Activated CD4-positive, alpha-beta T cell treated with anti-CD3 and anti-CD28 coated beads for 36 hours (primary cell): Measurements from ENCODE around the gene MAN2C1. TPM values are rescaled to one million over a fixed set of nuclear protein-coding genes. Genes with fewer than 3 reads are reported as not detected.
A peak's percentile ranks its signal among the peaks of the same experiment; 100 is the strongest.
"Not testable (repeated sequence)": the region's sequence is repeated elsewhere in the genome, so short reads cannot be mapped to it uniquely, and the experiment has no call there.

Experiments
- ATAC-seq: fragments of 200-7000 bp; cut with Tn5 transposase; one replicate; pipeline ENCODE4 v1.10.0; 2021; ENCODE audit warnings: mild to moderate bottlenecking, moderate library complexity
- CTCF ChIA-PET: fragments of 350-600 bp; sonication (Branson Sonifier 250); formaldehyde crosslinking; loops from one replicate; lab custom pipeline; 2021; ENCODE audit warnings: antibody characterized with exemption; lab: Charles Lee
- POLR2A ChIA-PET: fragments of 350-600 bp; sonication (Branson Sonifier 250); formaldehyde crosslinking; loops from one replicate; lab custom pipeline; 2021; ENCODE audit warnings: antibody characterized with exemption, inconsistent platforms; lab: Charles Lee
- DNase-seq: peaks from one replicate; pipeline ENCODE4 v3.0.0-alpha.2; 2020
- H3K27ac Mint-ChIP-seq: one replicate; pipeline ENCODE4 v1.8.0; 2021; ENCODE audit warnings: mixed read lengths
- H3K27me3 Mint-ChIP-seq: one replicate; pipeline ENCODE4 v1.8.0; 2021; ENCODE audit warnings: mixed read lengths
- H3K36me3 Mint-ChIP-seq: one replicate; pipeline ENCODE4 v1.8.0; 2021; ENCODE audit warnings: low read depth, mixed read lengths
- H3K4me1 Mint-ChIP-seq: one replicate; pipeline ENCODE4 v1.8.0; 2021; ENCODE audit warnings: mixed read lengths
- H3K4me3 Mint-ChIP-seq: one replicate; pipeline ENCODE4 v1.8.0; 2021; ENCODE audit warnings: mild to moderate bottlenecking, moderate library complexity, mixed read lengths
- H3K9me3 Mint-ChIP-seq: one replicate; pipeline ENCODE4 v1.8.0; 2021; ENCODE audit warnings: low read depth, mixed read lengths
- intact Hi-C, 2 experiments: fragments of 100-400 bp; cut with DNase I in 1 of 2; cut with micrococcal nuclease in 1 of 2; formaldehyde crosslinking; loops; one replicate each; pipeline versions ENCODE4 v1.14.2 to v1.15.1; 2022 to 2024; cut with DNase I, micrococcal nuclease
- total RNA-seq, 2 experiments: library from RNA; stranded (reverse); gene quantifications; one replicate each; pipeline ENCODE4 v1.2.3, GENCODE V29; 2021

Gene MAN2C1
- total RNA-seq, 2 experiments from 2014 or later = 119 to 181 TPM

DNA sequence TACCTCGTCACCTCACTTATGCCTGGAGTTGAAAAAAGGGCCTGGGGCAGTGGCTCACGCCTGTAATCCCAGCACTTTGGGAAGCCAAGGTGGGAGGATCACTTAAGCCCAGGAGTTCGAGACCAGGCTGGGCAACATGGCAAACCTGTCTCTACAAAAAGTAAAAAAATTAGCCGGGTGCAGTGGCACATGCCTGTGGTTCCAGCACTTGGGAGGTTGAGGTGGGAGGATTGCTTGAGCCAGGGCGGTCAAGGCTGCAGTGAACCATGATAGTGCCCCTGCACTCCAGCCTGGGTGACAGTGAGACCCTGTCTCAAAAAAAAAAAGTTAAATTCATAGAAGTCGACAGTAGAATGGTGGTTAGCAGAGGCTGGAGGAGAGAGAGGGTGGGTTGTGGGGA lies 26.2 kb downstream of the MAN2C1 start:
- peaks cover 5% of the 10 kb centered on the region for H3K27me3 Mint-ChIP-seq
- H3K4me3 Mint-ChIP-seq = no peak overlapping the region
- ChIA-PET POLR2A (no interaction called here), CTCF (interaction anchor here (0.7 to 1.1 kb wide), 3 partner anchors 25 to 802 kb away, joined by 3 read pairs; no protein-coding TSS in a partner anchor)
- H3K36me3 Mint-ChIP-seq = peaks cover 6% of the 10 kb centered on the region
- intact Hi-C loops = no loop called here
- DNase-seq (no peak), ATAC-seq (no peak)
- no peak overlapping the region for H3K27ac Mint-ChIP-seq
- peaks cover 4% of the 10 kb centered on the region for H3K4me1 Mint-ChIP-seq
- H3K9me3 Mint-ChIP-seq = no peaks in the 10 kb centered on the region

DNA sequence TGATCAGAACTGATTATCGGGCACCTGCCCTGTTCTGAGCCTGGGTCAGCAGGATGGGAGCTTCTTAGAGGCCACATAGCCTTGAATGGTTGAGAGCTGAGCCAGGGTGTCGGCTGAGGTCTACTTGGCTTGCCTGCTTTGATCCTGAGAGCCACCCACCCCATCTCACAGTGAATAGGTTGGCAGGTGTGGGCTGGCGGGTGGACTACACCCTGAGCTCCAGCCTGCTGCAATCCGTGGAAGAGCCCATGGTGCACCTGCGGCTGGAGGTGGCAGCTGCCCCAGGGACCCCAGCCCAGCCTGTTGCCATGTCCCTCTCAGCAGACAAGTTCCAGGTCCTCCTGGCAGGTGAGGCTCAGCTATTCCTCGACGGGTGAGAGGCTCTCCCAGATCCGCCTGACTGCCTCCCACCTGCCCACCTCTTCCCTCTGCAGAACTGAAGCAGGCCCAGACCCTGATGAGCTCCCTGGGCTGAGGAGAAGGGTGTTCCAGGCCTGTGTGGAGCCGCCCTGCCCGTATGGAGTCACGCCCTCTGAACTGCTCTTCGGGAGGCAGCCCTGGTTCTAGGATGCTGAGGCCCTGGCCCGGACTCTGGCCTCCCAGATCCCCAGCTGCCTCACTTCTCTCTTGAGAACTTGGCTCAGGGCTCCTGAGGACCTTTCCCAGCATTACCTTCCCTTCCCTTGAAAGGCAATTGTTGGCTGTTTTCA lies 28.7 kb downstream of the MAN2C1 start:
- Mint-ChIP-seq H3K4me1 (peaks cover 12% of the 10 kb centered on the region), H3K27ac (no peak overlapping the region), H3K27me3 (no peaks in the 10 kb centered on the region), H3K4me3 (no peak overlapping the region), H3K9me3 (no peaks in the 10 kb centered on the region), H3K36me3 (peaks cover 6% of the 10 kb centered on the region)
- ChIA-PET CTCF (interaction anchor here (1.0 kb wide), 1 partner anchor 28 kb away, joined by 3 read pairs; no protein-coding TSS in a partner anchor), POLR2A (interaction anchor here (0.5 kb wide), 1 partner anchor 304 kb away, joined by 4 read pairs; no protein-coding TSS in a partner anchor)
- ATAC-seq (no peak), DNase-seq (no peak)
- intact Hi-C loops = no loop called here

- ATAC-seq = no peak
- Mint-ChIP-seq H3K36me3 (peaks cover 6% of the 10 kb centered on the region), H3K4me3 (no peak overlapping the region), H3K27ac (no peak overlapping the region), H3K27me3 (no peaks in the 10 kb centered on the region), H3K4me1 (peaks cover 12% of the 10 kb centered on the region), H3K9me3 (no peaks in the 10 kb centered on the region)
- intact Hi-C loops = no loop called here
- ChIA-PET POLR2A (no interaction called here), CTCF (interaction anchor here (1.0 kb wide), 1 partner anchor 29 kb away, joined by 3 read pairs; no protein-coding TSS in a partner anchor)
- DNase-seq = no peak
Measured at GRCh38 chr15:75338661-75339240, 29.7 kb downstream of the MAN2C1 start.

- POLR2A ChIA-PET = interaction anchor here (0.7 kb wide), 1 partner anchor 15 kb away, joined by 3 read pairs; no protein-coding TSS in a partner anchor
- Mint-ChIP-seq H3K27ac (peak within 1 kb of the TSS; percentile 88), H3K9me3 (no peaks in the 10 kb centered on the region), H3K4me3 (peak within 1 kb of the TSS; percentile 94), H3K36me3 (peaks cover 6% of the 10 kb centered on the region), H3K4me1 (peaks cover 12% of the 10 kb centered on the region), H3K27me3 (no peaks in the 10 kb centered on the region)
- DNase-seq (peak; percentile 95), ATAC-seq (peak; percentile 88)
- CTCF ChIA-PET = interaction anchor here (0.9 to 2.1 kb wide), 2 partner anchors 32 kb away, joined by 6 to 10 read pairs; no protein-coding TSS in a partner anchor
- intact Hi-C loops = loop anchor here in 1 of 2 experiments (1.0 kb wide), 4 partner anchors 32 to 313 kb away; partner anchors contain the start of genes C15orf39, MAN2C1 and PPCDC
Measured at GRCh38 chr15:75335705-75336355, 32.6 kb downstream of the MAN2C1 start, which contains the start of gene COMMD4. Gene COMMD4 (plus strand): TSS chr15:75336063. CDS start chr15:75336090, 27 bp downstream.

- H3K4me3 Mint-ChIP-seq = peak overlapping the region; percentile 94
- peaks cover 12% of the 10 kb centered on the region for H3K4me1 Mint-ChIP-seq
- no peaks in the 10 kb centered on the region for H3K27me3 Mint-ChIP-seq
- intact Hi-C loops = loop anchor here in 1 of 2 experiments (1.0 kb wide), 2 partner anchors 134 to 312 kb away; partner anchors contain the start of genes C15orf39 and PPCDC
- no peaks in the 10 kb centered on the region for H3K9me3 Mint-ChIP-seq
- peak overlapping the region; percentile 88 for H3K27ac Mint-ChIP-seq
- peaks cover 6% of the 10 kb centered on the region for H3K36me3 Mint-ChIP-seq
- ATAC-seq (no peak), DNase-seq (no peak)
- ChIA-PET POLR2A (no interaction called here), CTCF (interaction anchor here (2.1 kb wide), 1 partner anchor 32 kb away, joined by 10 read pairs; no protein-coding TSS in a partner anchor)
Measured at GRCh38 chr15:75335313-75335704, 33.1 kb downstream of the MAN2C1 start.

GRCh38 chr15:75333654-75334419 lies 34.6 kb downstream of the MAN2C1 start:
- H3K27ac Mint-ChIP-seq, H3K9me3 Mint-ChIP-seq, DNase-seq, intact Hi-C loops, H3K27me3 Mint-ChIP-seq, H3K36me3 Mint-ChIP-seq, ATAC-seq, POLR2A ChIA-PET, H3K4me3 Mint-ChIP-seq: not testable (repeated sequence)
- H3K4me1 Mint-ChIP-seq = peaks cover 12% of the 10 kb centered on the region
- CTCF ChIA-PET = interaction anchor here (2.1 kb wide), 1 partner anchor 34 kb away, joined by 10 read pairs; no protein-coding TSS in a partner anchor

DNA sequence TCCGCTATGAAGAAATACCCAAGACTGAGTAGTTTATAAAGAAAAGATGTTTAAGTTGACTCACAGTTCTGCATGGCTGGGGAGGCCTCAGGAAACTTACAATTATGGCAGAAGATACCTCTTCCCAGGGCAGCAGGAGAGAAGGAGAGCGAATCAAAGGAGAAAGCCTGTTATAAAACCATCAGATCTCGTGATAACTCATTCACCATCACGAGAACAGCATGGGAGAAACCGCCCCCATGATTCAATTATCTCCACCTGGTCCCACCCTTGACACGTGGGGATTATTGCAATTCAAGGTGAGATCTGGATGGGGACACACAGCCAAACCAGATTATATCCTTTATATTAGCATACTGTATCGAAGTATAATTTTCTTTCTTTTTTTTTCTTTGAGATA lies 36.3 kb downstream of the MAN2C1 start:
- POLR2A ChIA-PET, DNase-seq, H3K36me3 Mint-ChIP-seq, CTCF ChIA-PET, H3K27me3 Mint-ChIP-seq, H3K4me3 Mint-ChIP-seq, H3K27ac Mint-ChIP-seq, intact Hi-C loops, H3K9me3 Mint-ChIP-seq, ATAC-seq: not testable (repeated sequence)
- peaks cover 12% of the 10 kb centered on the region for H3K4me1 Mint-ChIP-seq

GRCh38 chr15:75329571-75329970 lies 38.8 kb downstream of the MAN2C1 start:
- DNase-seq = no peak

GRCh38 chr15:75328493-75329314 lies 39.7 kb downstream of the MAN2C1 start:
- H3K27ac Mint-ChIP-seq = no peak overlapping the region
- no peaks in the 10 kb centered on the region for H3K36me3 Mint-ChIP-seq
- ChIA-PET CTCF (no interaction called here), POLR2A (no interaction called here)
- H3K4me3 Mint-ChIP-seq = no peak overlapping the region
- peaks cover 2% of the 10 kb centered on the region for H3K27me3 Mint-ChIP-seq
- DNase-seq = no peak
- H3K9me3 Mint-ChIP-seq = no peaks in the 10 kb centered on the region
- intact Hi-C loops = no loop called here
- no peaks in the 10 kb centered on the region for H3K4me1 Mint-ChIP-seq
- ATAC-seq = no peak

More at GRCh38 chr15:75329571-75329970, 38.8 kb downstream of the MAN2C1 start:
- Mint-ChIP-seq H3K27ac (no peak overlapping the region), H3K36me3 (no peaks in the 10 kb centered on the region), H3K4me1 (no peaks in the 10 kb centered on the region), H3K4me3 (no peak overlapping the region), H3K9me3 (no peaks in the 10 kb centered on the region), H3K27me3 (peaks cover 2% of the 10 kb centered on the region)
- intact Hi-C loops = no loop called here
- ChIA-PET CTCF (no interaction called here), POLR2A (no interaction called here)
- ATAC-seq = no peak

GRCh38 chr15:75327491-75327890 lies 40.9 kb downstream of the MAN2C1 start:
- ChIA-PET POLR2A (no interaction called here), CTCF (no interaction called here)
- intact Hi-C loops = no loop called here
- no peak for ATAC-seq
- peaks cover 2% of the 10 kb centered on the region for H3K27me3 Mint-ChIP-seq
- H3K27ac Mint-ChIP-seq = no peak overlapping the region
- no peaks in the 10 kb centered on the region for H3K4me1 Mint-ChIP-seq
- H3K9me3 Mint-ChIP-seq = no peaks in the 10 kb centered on the region
- DNase-seq = no peak
- H3K4me3 Mint-ChIP-seq = no peak overlapping the region
- H3K36me3 Mint-ChIP-seq = no peaks in the 10 kb centered on the region
